GM18907 (cell line): ENCODE results near the gene DUSP1.

Experiments used
- ATAC-seq: cut with Tn5 transposase; IDR thresholded peaks from one replicate; pipeline ENCODE4 v1.9.1; 2021; ENCODE audit warnings: mild to moderate bottlenecking, moderate library complexity; ENCODE audit not compliant: unreplicated experiment

DUSP1 gene

GRCh38 chr5:172765766-172766286, 5.2 kb downstream of the DUSP1 start:
- no peak for ATAC-seq

DNA sequence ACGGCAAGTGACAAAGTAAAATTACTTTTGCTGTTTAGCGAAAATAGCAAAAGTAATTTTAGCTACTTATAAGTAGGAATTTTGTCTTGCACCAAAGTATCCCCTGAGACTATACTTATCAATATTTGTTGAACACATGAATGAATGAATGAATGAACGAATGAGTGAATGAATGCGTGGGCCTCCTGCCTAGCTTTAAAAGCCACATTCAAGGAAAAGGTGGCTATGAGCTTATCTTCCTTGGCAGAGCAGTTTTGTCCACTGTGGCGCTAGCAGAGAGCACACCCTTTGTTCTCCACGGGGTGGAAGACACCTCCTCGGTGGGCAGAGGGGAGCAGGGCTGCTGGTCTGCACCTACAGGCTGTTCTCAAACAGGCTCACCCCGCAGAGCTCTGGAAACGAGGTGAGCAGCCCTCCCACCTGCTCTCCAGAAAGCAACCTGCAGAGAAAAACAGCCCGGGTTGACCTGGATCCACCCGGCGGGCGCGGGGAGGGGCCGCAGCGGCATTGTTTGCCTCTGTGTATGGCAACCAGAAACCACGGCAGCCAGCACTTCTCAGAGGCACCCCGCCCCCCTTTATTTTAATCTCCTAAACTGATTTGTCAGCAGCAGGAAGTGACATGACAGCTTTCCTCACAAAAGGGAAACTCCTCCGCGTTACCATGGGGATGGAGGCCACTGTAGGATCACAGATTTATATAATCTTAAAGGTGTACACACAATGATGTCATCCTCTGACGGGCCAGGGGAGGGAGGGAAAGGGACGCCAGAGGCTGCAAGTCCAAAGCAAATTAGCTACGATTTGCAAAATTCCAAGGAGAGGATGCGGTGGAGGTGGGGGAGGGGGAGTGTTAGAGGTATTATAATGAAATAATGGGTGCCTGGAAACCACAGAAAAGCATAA, 5.9 kb downstream of the DUSP1 start:
- peak; percentile 85 for ATAC-seq

DNA sequence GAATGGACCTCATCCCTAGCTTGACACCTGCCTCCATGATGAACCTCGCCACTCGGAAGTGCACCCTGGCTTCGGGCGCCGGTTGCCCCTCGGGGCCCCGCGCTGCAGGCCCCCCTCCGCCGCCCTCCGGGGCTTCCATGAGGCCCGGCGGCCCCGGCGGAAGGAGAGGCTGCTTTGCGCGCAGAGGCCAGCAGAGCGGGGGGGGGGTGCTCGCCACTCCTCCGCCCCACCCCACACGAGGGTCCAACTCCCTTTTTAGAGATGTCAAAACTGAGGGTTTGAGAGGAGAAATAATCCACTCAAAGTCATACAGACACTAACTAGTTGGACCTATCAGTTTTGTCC, 7.9 kb downstream of the DUSP1 start:
- no peak for ATAC-seq

GRCh38 chr5:172762214-172763119, 8.5 kb downstream of the DUSP1 start:
- ATAC-seq, result no peak

GRCh38 chr5:172760959-172761358, 10.0 kb downstream of the DUSP1 start:
- ATAC-seq, result no peak

DNA sequence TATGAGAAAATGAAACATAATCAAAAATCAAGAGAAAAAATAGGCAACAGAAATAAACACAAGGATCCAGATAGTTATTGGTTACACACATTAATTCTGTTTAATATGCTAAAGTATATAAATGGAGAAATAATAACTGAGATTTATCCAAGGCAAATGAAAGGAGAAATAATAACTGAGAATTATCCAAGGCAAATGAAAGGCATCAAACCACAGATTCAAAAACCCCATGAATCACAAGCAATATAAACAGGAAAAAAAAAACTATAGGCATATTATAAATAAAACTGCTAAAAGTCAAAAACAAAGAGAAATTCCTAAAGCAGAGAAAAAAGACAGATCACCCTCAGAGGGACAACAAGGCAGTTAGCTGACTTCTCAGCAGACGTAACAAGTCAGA, 10.9 kb downstream of the DUSP1 start:
- ATAC-seq, result no peak

DNA sequence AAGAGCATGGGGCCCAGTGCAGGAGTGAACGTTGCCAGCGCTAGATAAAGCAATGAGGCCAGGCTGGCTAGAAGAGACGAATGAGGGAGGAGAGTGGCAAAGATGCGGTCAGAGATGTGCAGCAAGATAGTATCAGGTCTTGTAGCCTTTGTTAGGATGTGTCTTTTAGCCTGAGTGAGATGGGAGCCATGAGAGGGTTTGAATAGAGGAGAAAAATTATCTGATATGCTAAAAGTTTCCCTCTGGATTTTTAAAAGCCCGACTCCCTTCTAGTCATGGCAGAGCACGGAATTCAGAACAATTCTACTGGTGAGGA, 12.2 kb downstream of the DUSP1 start:
- no peak for ATAC-seq

- no peak for ATAC-seq
Observed at GRCh38 chr5:172758077-172758833, 12.7 kb downstream of the DUSP1 start.

DNA sequence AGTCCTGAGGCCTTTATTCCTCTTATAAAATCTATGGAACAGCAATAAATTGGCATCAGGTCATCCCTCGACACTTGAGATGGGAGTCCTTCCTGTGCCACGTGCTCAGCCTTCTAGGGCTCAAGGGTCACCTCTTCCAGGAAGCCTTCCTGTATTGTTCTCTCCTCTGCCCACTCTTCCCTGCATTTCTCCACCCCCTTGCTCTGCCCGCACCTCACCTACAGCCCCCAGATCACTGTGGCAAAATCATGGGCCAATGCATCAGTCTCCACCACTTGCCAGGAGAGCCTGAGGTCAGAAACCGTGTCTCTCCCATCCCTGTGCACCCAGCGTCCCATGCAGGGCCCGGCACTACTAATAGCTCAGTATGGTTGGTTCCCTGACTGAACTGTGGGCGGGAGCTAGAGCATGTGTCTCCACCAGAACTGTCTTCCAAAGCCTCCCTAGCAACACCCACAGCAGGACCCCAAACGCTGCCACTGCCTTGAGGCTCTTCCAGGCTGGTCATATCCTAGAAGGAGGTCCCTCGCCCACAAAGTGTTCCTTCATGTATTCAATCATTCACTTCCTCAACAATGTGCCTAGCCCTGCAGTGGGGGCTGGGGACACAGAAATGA, 13.5 kb downstream of the DUSP1 start:
- no peak for ATAC-seq

GRCh38 chr5:172756764-172757393, 14.1 kb downstream of the DUSP1 start:
- ATAC-seq, result no peak

- ATAC-seq, result no peak
Observed at GRCh38 chr5:172754596-172755356, 16.2 kb downstream of the DUSP1 start.

DNA sequence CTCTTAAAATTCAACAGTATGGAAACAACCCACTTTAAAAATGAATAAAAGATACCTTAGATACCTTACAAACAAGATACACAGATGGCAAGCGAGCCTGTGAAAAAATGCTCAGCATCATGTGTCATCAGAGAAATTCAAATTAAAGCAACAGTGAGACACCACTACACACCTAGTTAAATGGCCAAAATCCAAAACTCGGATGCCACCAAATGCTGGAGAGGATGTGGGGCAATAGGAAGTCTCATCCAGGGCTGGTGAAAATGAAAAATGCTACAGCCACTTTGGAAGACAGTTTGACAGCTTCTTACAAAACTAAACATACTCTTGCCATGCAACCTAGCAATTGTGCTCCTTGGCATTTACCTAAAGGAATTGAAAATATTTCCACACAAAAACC, 17.9 kb downstream of the DUSP1 start:
- ATAC-seq, result no peak

DNA sequence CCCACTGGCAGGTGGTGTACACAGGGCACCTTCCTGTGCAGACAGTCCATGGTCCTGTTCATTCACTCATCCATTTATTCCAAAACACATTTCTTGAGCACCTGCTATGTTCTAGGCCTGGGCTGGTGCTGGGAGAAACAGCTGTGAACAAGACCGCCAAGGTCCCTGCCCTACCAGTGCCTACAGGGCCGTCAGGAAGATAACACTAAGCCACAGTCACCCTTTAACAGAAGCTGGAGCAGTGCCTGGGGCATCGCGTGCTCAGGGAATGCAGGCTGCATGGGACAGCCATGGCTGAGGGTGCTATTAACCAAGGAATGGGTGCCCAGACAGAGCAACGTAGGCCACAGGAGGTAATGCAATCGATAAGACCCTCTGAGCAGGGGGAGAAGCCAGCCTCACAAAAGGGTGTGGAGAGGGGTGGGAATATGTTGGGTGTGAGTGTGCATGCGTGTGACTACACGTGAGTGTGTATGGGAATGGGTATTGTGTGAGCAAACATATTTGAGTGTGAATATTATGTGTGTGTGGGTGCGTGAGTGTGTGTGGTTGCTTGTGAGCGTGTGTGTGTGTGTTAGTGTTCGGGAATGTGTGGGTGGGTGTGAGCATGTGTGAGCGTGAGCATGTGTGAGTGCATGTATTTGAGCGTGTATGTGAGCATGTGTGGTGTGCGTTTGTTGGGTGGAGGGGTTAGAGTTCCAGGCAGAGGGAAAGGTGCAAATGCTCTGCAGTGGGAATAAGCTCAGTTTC, 19.1 kb downstream of the DUSP1 start:
- no peak for ATAC-seq

- no peak for ATAC-seq
Observed at GRCh38 chr5:172749881-172750633, 20.9 kb downstream of the DUSP1 start.

DNA sequence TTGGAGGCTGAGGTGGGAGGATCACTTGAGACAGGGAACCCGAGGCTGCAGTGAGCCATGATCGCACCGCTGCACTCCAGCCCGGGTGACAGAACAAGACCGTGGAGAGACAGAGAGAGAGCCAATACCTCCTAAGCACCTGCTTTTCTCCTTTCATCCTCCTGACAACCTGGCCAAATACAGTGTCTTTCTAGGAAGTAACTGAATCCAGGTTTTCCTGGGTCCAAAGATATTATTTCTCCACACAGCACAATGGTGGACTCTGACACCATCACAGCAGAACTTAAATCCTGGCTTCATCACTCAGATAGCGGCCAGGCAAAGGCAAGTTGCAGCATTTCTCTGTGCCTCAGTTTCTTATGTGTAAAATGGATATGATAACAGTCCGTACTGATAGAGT, 21.9 kb downstream of the DUSP1 start:
- ATAC-seq, result no peak

- ATAC-seq, result no peak
Observed at GRCh38 chr5:172748341-172748843, 22.6 kb downstream of the DUSP1 start.

GRCh38 chr5:172747471-172747870, 23.5 kb downstream of the DUSP1 start:
- ATAC-seq, result no peak

DNA sequence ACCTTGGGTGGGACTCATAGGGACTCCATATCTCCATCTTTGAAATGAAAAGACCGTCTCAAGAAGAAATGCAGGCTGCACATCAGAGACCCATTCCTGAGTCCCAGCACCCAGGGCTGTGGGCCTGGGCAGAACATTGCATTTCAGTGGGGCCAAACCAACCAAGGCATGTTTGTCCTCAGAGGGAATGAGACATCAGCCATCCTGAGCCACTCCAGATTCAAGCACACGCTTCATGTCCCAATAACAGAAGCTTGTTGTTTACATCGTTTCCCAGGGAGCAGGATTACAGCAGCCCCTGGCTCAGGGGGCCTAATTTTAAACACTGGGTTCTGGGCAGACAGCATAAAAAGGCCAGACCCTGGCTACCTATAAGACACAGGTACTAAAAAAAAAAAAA, 24.3 kb downstream of the DUSP1 start:
- no peak for ATAC-seq
